Activated CD4-positive, alpha-beta memory T cell treated with anti-CD3 and anti-CD28 coated beads for 36 hours (primary cell): ENCODE results near the gene PPP1R3E. TPM values are rescaled to one million over a fixed set of nuclear protein-coding genes. Genes with fewer than 3 reads are reported as not detected.
A peak's percentile ranks its signal among the peaks of the same experiment; 100 is the strongest.
"Not testable (repeated sequence)": the region's sequence is repeated elsewhere in the genome, so short reads cannot be mapped to it uniquely, and the experiment has no call there.

Experiments used
- CTCF ChIA-PET: fragments of 350-600 bp; sonication (Branson Sonifier 250); formaldehyde crosslinking; loops from one replicate; lab custom pipeline; 2021; ENCODE audit warnings: antibody characterized with exemption, inconsistent platforms; lab: Charles Lee
- POLR2A ChIA-PET: fragments of 350-600 bp; sonication (Branson Sonifier 250); formaldehyde crosslinking; loops from one replicate; lab custom pipeline; 2021; ENCODE audit warnings: antibody characterized with exemption; lab: Charles Lee
- DNase-seq: peaks from one replicate; pipeline ENCODE4 v3.0.0-alpha.2; 2020
- H3K27ac Mint-ChIP-seq: one replicate; pipeline ENCODE4 v1.8.0; 2021; ENCODE audit warnings: mixed read lengths
- H3K27me3 Mint-ChIP-seq: one replicate; pipeline ENCODE4 v1.8.0; 2021; ENCODE audit warnings: mixed read lengths
- H3K36me3 Mint-ChIP-seq: one replicate; pipeline ENCODE4 v1.8.0; 2021; ENCODE audit warnings: mixed read lengths
- H3K4me1 Mint-ChIP-seq: one replicate; pipeline ENCODE4 v1.8.0; 2021; ENCODE audit warnings: low read depth, mixed read lengths
- H3K4me3 Mint-ChIP-seq: one replicate; pipeline ENCODE4 v1.8.0; 2021; ENCODE audit warnings: mild to moderate bottlenecking, mixed read lengths
- H3K9me3 Mint-ChIP-seq: one replicate; pipeline ENCODE4 v1.8.0; 2021; ENCODE audit warnings: mixed read lengths
- intact Hi-C: fragments of 100-400 bp; cut with micrococcal nuclease; formaldehyde crosslinking; loops from one replicate; pipeline ENCODE4 v1.15.1; 2023
- total RNA-seq, 2 experiments: library from RNA; stranded (reverse); gene quantifications; one replicate each; pipeline ENCODE4 v1.2.3, GENCODE V29; 2021

Gene PPP1R3E
- total RNA-seq, 2 experiments from 2014 or later = 12.6 to 15.8 TPM

- Mint-ChIP-seq H3K27me3 (peaks cover 12% of the 10 kb centered on the region), H3K4me3 (no peak overlapping the region), H3K9me3 (peaks cover 3% of the 10 kb centered on the region), H3K4me1 (no peaks in the 10 kb centered on the region), H3K27ac (no peak overlapping the region), H3K36me3 (peaks cover 1% of the 10 kb centered on the region)
- CTCF ChIA-PET = interaction anchor here (1.2 to 4.0 kb wide), 2 partner anchors 8 to 44 kb away, joined by 5 to 22 read pairs; no protein-coding TSS in a partner anchor
- DNase-seq = no peak
- intact Hi-C loops = no loop called here
- POLR2A ChIA-PET = no interaction called here
Observed at GRCh38 chr14:23335623-23336022, 33.0 kb upstream of the PPP1R3E start.

DNA sequence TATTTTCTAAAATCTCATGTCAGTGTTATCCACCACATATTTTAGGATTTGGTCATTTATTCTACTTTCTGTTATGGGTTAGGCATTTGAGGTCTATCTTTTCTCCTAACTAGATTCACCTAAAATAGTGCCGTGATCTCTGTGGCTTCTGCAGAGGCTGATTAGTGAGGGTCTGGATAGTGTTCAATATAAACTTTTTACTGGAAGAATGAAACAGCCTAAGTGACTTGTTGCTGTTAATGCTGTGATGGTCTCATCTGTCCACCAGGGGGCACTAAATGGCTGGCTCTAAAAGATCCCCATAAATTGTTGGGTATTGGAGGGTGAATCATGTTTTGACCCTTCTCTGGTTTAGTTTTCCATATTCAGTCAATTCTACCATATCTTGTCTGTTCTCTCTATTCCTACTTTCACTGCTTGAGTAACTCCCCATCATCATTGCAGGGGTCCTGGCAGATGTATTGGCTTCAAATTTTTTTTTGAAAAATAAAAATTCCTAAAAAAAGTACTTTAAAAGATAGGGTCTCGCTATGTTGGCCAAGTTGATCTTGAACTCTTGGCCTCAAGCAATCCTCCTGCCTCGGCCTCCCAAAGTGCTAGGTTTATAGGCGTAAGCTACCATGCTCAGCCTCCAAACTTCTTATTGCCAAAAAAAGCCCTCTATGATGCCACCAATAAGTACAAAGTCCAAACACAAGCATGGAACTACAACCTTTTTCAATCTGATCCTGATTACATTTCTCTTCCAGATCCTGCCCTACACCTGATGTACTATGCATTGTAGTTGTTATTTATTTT is 25.5 kb upstream of the PPP1R3E start:
- H3K27me3 Mint-ChIP-seq = peaks cover 3% of the 10 kb centered on the region
- no peak overlapping the region for H3K27ac Mint-ChIP-seq
- H3K4me1 Mint-ChIP-seq = peaks cover 13% of the 10 kb centered on the region
- intact Hi-C loops = loop anchor here (1.0 to 5.0 kb wide), 4 partner anchors 34 to 141 kb away; partner anchors contain the start of gene NGDN
- peak; percentile 78 for DNase-seq
- ChIA-PET POLR2A (interaction anchor here (0.6 to 1.1 kb wide), 2 partner anchors 26 to 321 kb away, joined by 3 read pairs; partner anchors contain the start of gene PPP1R3E), CTCF (interaction anchor here (1.0 to 5.9 kb wide), 6 partner anchors 8 to 235 kb away, joined by 3 to 108 read pairs (median 4); no protein-coding TSS in a partner anchor)
- H3K9me3 Mint-ChIP-seq = no peaks in the 10 kb centered on the region
- peaks cover 16% of the 10 kb centered on the region for H3K36me3 Mint-ChIP-seq
- no peak overlapping the region for H3K4me3 Mint-ChIP-seq

GRCh38 chr14:23326491-23327332 is 24.1 kb upstream of the PPP1R3E start:
- Mint-ChIP-seq H3K27ac (no peak overlapping the region), H3K4me3 (no peak overlapping the region), H3K27me3 (peaks cover 3% of the 10 kb centered on the region), H3K36me3 (peaks cover 24% of the 10 kb centered on the region), H3K4me1 (peaks cover 21% of the 10 kb centered on the region), H3K9me3 (no peaks in the 10 kb centered on the region)
- DNase-seq = no peak
- ChIA-PET POLR2A (interaction anchor here (0.6 to 1.7 kb wide), 6 partner anchors 40 to 320 kb away, joined by 3 to 5 read pairs (median 3); no protein-coding TSS in a partner anchor), CTCF (interaction anchor here (0.9 to 5.9 kb wide), 17 partner anchors 9 to 237 kb away, joined by 3 to 108 read pairs (median 4); partner anchors contain the start of genes ACIN1, C14orf119 and HOMEZ)
- intact Hi-C loops = loop anchor here (5.0 kb wide), 1 partner anchor 36 kb away; no protein-coding TSS in a partner anchor

DNA sequence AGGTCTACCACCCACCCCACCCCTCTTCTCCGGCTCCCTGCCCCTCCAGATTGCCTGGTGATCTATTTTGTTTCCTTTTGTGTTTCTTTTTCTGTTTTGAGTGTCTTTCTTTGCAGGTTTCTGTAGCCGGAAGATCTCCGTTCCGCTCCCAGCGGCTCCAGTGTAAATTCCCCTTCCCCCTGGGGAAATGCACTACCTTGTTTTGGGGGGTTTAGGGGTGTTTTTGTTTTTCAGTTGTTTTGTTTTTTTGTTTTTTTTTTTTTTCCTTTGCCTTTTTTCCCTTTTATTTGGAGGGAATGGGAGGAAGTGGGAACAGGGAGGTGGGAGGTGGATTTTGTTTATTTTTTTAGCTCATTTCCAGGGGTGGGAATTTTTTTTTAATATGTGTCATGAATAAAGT is 23.1 kb upstream of the PPP1R3E start:
- not testable (repeated sequence) for H3K4me3 Mint-ChIP-seq, DNase-seq, H3K9me3 Mint-ChIP-seq, H3K27ac Mint-ChIP-seq, H3K27me3 Mint-ChIP-seq
- intact Hi-C loops = loop anchor here (5.0 kb wide), 1 partner anchor 37 kb away; no protein-coding TSS in a partner anchor
- POLR2A ChIA-PET = interaction anchor here (1.2 to 1.7 kb wide), 2 partner anchors 53 to 55 kb away, joined by 3 to 5 read pairs; no protein-coding TSS in a partner anchor
- H3K4me1 Mint-ChIP-seq = peaks cover 21% of the 10 kb centered on the region
- CTCF ChIA-PET = interaction anchor here (0.9 to 5.9 kb wide), 5 partner anchors 34 to 234 kb away, joined by 3 to 108 read pairs (median 6); partner anchors contain the start of gene HOMEZ
- peaks cover 24% of the 10 kb centered on the region for H3K36me3 Mint-ChIP-seq

GRCh38 chr14:23324993-23325392 is 22.3 kb upstream of the PPP1R3E start:
- intact Hi-C loops = loop anchor here (5.0 kb wide), 1 partner anchor 37 kb away; no protein-coding TSS in a partner anchor
- Mint-ChIP-seq H3K36me3 (peaks cover 24% of the 10 kb centered on the region), H3K27me3 (no peaks in the 10 kb centered on the region), H3K27ac (no peak overlapping the region), H3K4me3 (no peak overlapping the region), H3K4me1 (peaks cover 24% of the 10 kb centered on the region), H3K9me3 (no peaks in the 10 kb centered on the region)
- CTCF ChIA-PET = interaction anchor here (1.1 kb wide), 1 partner anchor 55 kb away, joined by 3 read pairs; no protein-coding TSS in a partner anchor
- DNase-seq = no peak
- POLR2A ChIA-PET = interaction anchor here (1.2 kb wide), 1 partner anchor 56 kb away, joined by 3 read pairs; no protein-coding TSS in a partner anchor

DNA sequence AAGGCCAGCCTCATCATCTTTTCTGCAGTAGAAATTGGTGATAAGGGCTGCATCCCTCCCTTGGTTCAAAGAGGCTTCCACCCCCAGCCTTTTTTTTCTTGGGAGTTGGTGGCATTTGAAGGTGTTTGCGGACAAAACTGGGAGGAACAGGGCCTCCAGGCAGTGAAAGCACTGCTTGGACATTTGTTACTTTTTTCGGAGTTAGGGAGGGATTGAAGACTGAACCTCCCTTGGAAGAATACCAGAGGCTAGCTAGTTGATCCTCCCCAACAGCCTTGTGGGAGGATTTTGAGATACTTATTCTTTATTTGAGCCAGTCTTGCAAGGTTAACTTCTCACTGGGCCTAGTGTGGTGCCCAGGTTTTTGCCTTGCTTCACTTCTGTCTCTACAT is 21.8 kb upstream of the PPP1R3E start:
- POLR2A ChIA-PET = no interaction called here
- intact Hi-C loops = no loop called here

DNA sequence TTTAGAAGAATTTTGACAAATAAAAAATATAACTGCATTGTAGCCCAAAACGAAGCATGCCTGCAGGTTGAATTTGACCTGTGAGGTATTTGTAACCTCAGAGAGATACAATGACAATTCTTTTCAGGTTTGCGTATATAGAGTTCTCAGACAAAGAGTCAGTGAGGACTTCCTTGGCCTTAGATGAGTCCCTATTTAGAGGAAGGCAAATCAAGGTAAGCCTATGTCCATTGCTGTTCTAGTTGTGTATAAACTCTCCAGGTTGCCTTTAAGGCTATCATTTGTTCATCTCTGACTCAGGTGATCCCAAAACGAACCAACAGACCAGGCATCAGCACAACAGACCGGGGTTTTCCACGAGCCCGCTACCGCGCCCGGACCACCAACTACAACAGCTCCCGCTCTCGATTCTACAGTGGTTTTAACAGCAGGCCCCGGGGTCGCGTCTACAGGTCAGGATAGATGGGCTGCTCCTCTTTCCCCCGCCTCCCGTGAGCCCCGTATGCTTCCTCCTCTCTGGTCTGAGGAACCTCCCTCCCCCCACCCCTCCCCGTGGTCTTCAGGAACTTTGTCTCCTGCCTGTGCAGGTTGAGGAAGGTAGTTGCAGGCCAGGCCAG is 21.3 kb upstream of the PPP1R3E start:
- Mint-ChIP-seq H3K27ac (no peak overlapping the region), H3K27me3 (no peaks in the 10 kb centered on the region), H3K4me1 (peaks cover 29% of the 10 kb centered on the region)

More for the DNA sequence above, 21.8 kb upstream of the PPP1R3E start:
- DNase-seq = no peak
- H3K36me3 Mint-ChIP-seq = peaks cover 24% of the 10 kb centered on the region
- no peaks in the 10 kb centered on the region for H3K9me3 Mint-ChIP-seq
- H3K4me1 Mint-ChIP-seq = peaks cover 29% of the 10 kb centered on the region
- H3K27ac Mint-ChIP-seq = no peak overlapping the region
- CTCF ChIA-PET = interaction anchor here (1.1 to 4.8 kb wide), 2 partner anchors 23 to 56 kb away, joined by 3 to 76 read pairs; partner anchors contain the start of gene PPP1R3E
- H3K4me3 Mint-ChIP-seq = no peak overlapping the region
- no peaks in the 10 kb centered on the region for H3K27me3 Mint-ChIP-seq

GRCh38 chr14:23322568-23323517 is 20.2 kb upstream of the PPP1R3E start:
- intact Hi-C loops = loop anchor here (2.0 kb wide), 1 partner anchor 234 kb away; the partner anchor contains the start of gene THTPA
- H3K4me1 Mint-ChIP-seq = peaks cover 23% of the 10 kb centered on the region

More for the DNA sequence above, 21.3 kb upstream of the PPP1R3E start:
- peaks cover 24% of the 10 kb centered on the region for H3K36me3 Mint-ChIP-seq
- no peak for DNase-seq
- ChIA-PET POLR2A (no interaction called here), CTCF (interaction anchor here (1.1 to 4.8 kb wide), 4 partner anchors 23 to 232 kb away, joined by 3 to 76 read pairs (median 12); partner anchors contain the start of gene PPP1R3E)
- intact Hi-C loops = loop anchor here (2.0 kb wide), 1 partner anchor 233 kb away; the partner anchor contains the start of gene THTPA
- no peaks in the 10 kb centered on the region for H3K9me3 Mint-ChIP-seq
- no peak overlapping the region for H3K4me3 Mint-ChIP-seq

GRCh38 chr14:23321572-23322547 is 19.2 kb upstream of the PPP1R3E start:
- no peaks in the 10 kb centered on the region for H3K27me3 Mint-ChIP-seq
- ChIA-PET CTCF (interaction anchor here (0.6 to 4.8 kb wide), 20 partner anchors 11 to 920 kb away, joined by 3 to 76 read pairs (median 5); partner anchors contain the start of genes CDH24, HOMEZ, PPP1R3E and TINF2), POLR2A (interaction anchor here (0.6 to 4.5 kb wide), 11 partner anchors 9 to 1129 kb away, joined by 3 to 102 read pairs (median 4); partner anchors contain the start of genes ACIN1, C14orf119, HOMEZ and PPP1R3E)
- peak overlapping the region; percentile 89 for H3K27ac Mint-ChIP-seq
- H3K4me3 Mint-ChIP-seq = peak overlapping the region; percentile 78
- DNase-seq = peak; percentile 86
- H3K9me3 Mint-ChIP-seq = no peaks in the 10 kb centered on the region
- peaks cover 24% of the 10 kb centered on the region for H3K36me3 Mint-ChIP-seq
- peaks cover 23% of the 10 kb centered on the region for H3K4me1 Mint-ChIP-seq
- intact Hi-C loops = loop anchor here (1.0 to 2.0 kb wide), 7 partner anchors 21 to 792 kb away; partner anchors contain the start of genes ACIN1, C14orf119, DCAF11 and HOMEZ

More at GRCh38 chr14:23322568-23323517, 20.2 kb upstream of the PPP1R3E start:
- ChIA-PET CTCF (interaction anchor here (0.6 to 4.8 kb wide), 14 partner anchors 10 to 265 kb away, joined by 3 to 76 read pairs (median 8); partner anchors contain the start of genes CDH24, HOMEZ, PPP1R3E and ZFHX2), POLR2A (interaction anchor here (0.6 to 4.5 kb wide), 9 partner anchors 8 to 1128 kb away, joined by 3 to 102 read pairs (median 4); partner anchors contain the start of genes ACIN1, C14orf119, HOMEZ and PPP1R3E)
- H3K27me3 Mint-ChIP-seq = no peaks in the 10 kb centered on the region
- H3K4me3 Mint-ChIP-seq = peak overlapping the region; percentile 78
- peaks cover 24% of the 10 kb centered on the region for H3K36me3 Mint-ChIP-seq
- no peaks in the 10 kb centered on the region for H3K9me3 Mint-ChIP-seq
- H3K27ac Mint-ChIP-seq = peak overlapping the region; percentile 89
- no peak for DNase-seq
